HFFc6 (cell line): ENCODE results near the gene NEO1. TPM values are rescaled to one million over a fixed set of nuclear protein-coding genes. Genes with fewer than 3 reads are reported as not detected.

ENCODE experiments used
- DNase-seq: peaks from one replicate; pipeline ENCODE4 v3.0.0-alpha.2; 2018
- H3K27ac Mint-ChIP-seq: 2 replicates; pipeline ENCODE4 v1.8.0; 2020; ENCODE audit warnings: mild to moderate bottlenecking, mixed read lengths
- H3K27me3 Mint-ChIP-seq: 2 replicates; pipeline ENCODE4 v1.8.0; 2021; ENCODE audit warnings: mild to moderate bottlenecking, moderate library complexity, mixed read lengths; ENCODE audit not compliant: insufficient read depth
- H3K36me3 Mint-ChIP-seq: 2 replicates; pipeline ENCODE4 v1.8.0; 2021; ENCODE audit warnings: low read depth, mixed read lengths
- H3K4me1 Mint-ChIP-seq: 2 replicates; pipeline ENCODE4 v1.8.0; 2020; ENCODE audit warnings: low read depth, mixed read lengths
- H3K4me3 Mint-ChIP-seq: 2 replicates; pipeline ENCODE4 v1.8.0; 2020; ENCODE audit warnings: mild to moderate bottlenecking, moderate library complexity, mixed read lengths
- H3K9me3 Mint-ChIP-seq: 2 replicates; pipeline ENCODE4 v1.8.0; 2020; ENCODE audit warnings: mild to moderate bottlenecking, mixed read lengths
- CTCF ChIP-seq: fragments of 200-600 bp; sonication (generic); IDR thresholded peaks from 2 replicates; pipeline ENCODE4 v1.5.0; 2021; ENCODE audit warnings: antibody characterized with exemption, mild to moderate bottlenecking
- total RNA-seq, 6 experiments: library from RNA; stranded (reverse); fragmentation: NEBNext Ultra II Directional; extraction: Animal tissue kit (Norgen Biotek cat#: 25700); gene quantifications; 2 replicates in 1 of 6; 3 replicates in 5 of 6; pipeline ENCODE4 v1.2.3, GENCODE V29; 2021

NEO1 gene
- total RNA-seq, 6 experiments from 2014 or later, result 6.4 to 20.3 (median 16.3) TPM

GRCh38 chr15:73237910-73238309 lies 185.6 kb downstream of the NEO1 start:
- H3K4me1 Mint-ChIP-seq, result peaks cover 7% of the 10 kb centered on the region; the same call in 1 of the 2 replicates
- H3K4me3 Mint-ChIP-seq, result no peak overlapping the region
- DNase-seq, result no peak
- no peak for TF ChIP-seq CTCF
- H3K27ac Mint-ChIP-seq, result no peak overlapping the region
- peaks cover 3% of the 10 kb centered on the region for H3K27me3 Mint-ChIP-seq
- H3K9me3 Mint-ChIP-seq, result no peaks in the 10 kb centered on the region
- no peaks in the 10 kb centered on the region for H3K36me3 Mint-ChIP-seq

GRCh38 chr15:73239564-73240215 lies 187.4 kb downstream of the NEO1 start:
- TF ChIP-seq CTCF, result peak; percentile 56
- Mint-ChIP-seq H3K27ac (no peak overlapping the region), H3K27me3 (peaks cover 3% of the 10 kb centered on the region), H3K9me3 (no peaks in the 10 kb centered on the region), H3K4me3 (no peak overlapping the region), H3K4me1 (no peaks in the 10 kb centered on the region), H3K36me3 (no peaks in the 10 kb centered on the region)
- DNase-seq, result no peak

- H3K27me3 Mint-ChIP-seq, result no peaks in the 10 kb centered on the region; the same call in none of the 2 replicates
- no peaks in the 10 kb centered on the region for H3K4me1 Mint-ChIP-seq
- TF ChIP-seq CTCF, result peak; percentile 97
- H3K9me3 Mint-ChIP-seq, result no peaks in the 10 kb centered on the region
- no peak overlapping the region for H3K4me3 Mint-ChIP-seq
- peak; percentile 37 for DNase-seq
- no peaks in the 10 kb centered on the region for H3K36me3 Mint-ChIP-seq
- no peak overlapping the region for H3K27ac Mint-ChIP-seq
These were observed 188.7 kb downstream of the NEO1 start for GRCh38 chr15:73240866-73241499.

GRCh38 chr15:73244333-73244732 lies 192.1 kb downstream of the NEO1 start:
- no peak for DNase-seq
- no peak overlapping the region for H3K4me3 Mint-ChIP-seq
- peaks cover 3% of the 10 kb centered on the region for H3K27me3 Mint-ChIP-seq
- TF ChIP-seq CTCF, result peak; percentile 45
- H3K27ac Mint-ChIP-seq, result no peak overlapping the region
- H3K9me3 Mint-ChIP-seq, result no peaks in the 10 kb centered on the region
- no peaks in the 10 kb centered on the region for H3K36me3 Mint-ChIP-seq
- H3K4me1 Mint-ChIP-seq, result no peaks in the 10 kb centered on the region

- H3K9me3 Mint-ChIP-seq, result no peaks in the 10 kb centered on the region
- H3K27ac Mint-ChIP-seq, result no peak overlapping the region
- no peak for DNase-seq
- H3K27me3 Mint-ChIP-seq, result peaks cover 3% of the 10 kb centered on the region
- no peaks in the 10 kb centered on the region for H3K36me3 Mint-ChIP-seq
- H3K4me1 Mint-ChIP-seq, result no peaks in the 10 kb centered on the region
- no peak overlapping the region for H3K4me3 Mint-ChIP-seq
- no peak for TF ChIP-seq CTCF
These were observed 194.2 kb downstream of the NEO1 start for GRCh38 chr15:73246439-73246838.
